ENCODE data around the gene MGRN1. TPM values are rescaled to one million over a fixed set of nuclear protein-coding genes. Genes with fewer than 3 reads are reported as not detected.
"Not testable (repeated sequence)": the region's sequence is repeated elsewhere in the genome, so short reads cannot be mapped to it uniquely, and the experiment has no call there.

The MGRN1 gene
- total RNA-seq, 1 donor from 2014 or later, result 21.6 TPM

GRCh38 chr16:4734730-4735535 lies 110.3 kb downstream of the MGRN1 start:
- DNase-seq, result peak; percentile 75

GRCh38 chr16:4736546-4736945 lies 111.9 kb downstream of the MGRN1 start:
- DNase-seq, result no peak

- no peak for DNase-seq
These were observed 112.9 kb downstream of the MGRN1 start for GRCh38 chr16:4737545-4737944.

GRCh38 chr16:4738370-4738769 lies 113.7 kb downstream of the MGRN1 start:
- DNase-seq, result not testable (repeated sequence)

Small RNA genes lying within 50 kb of the gene (small RNA-seq; reads per million reads assigned to genes)
- gene MIR6769A (ENCODE audit: low replicate concordance), result not detected
- gene RN7SL850P (ENCODE audit: low replicate concordance), result not detected

Other genes with a start within 250 kb of the MGRN1 start
- gene CORO7, start 208.2 kb upstream of the MGRN1 start, total RNA-seq, result 10.9 TPM
- gene DNAJA3, start 199.0 kb upstream of the MGRN1 start, total RNA-seq, result 31.3 TPM
- gene NMRAL1, start 150.2 kb upstream of the MGRN1 start, total RNA-seq, result 24.1 TPM
- 28.8 TPM for gene HMOX2, start 148.4 kb upstream of the MGRN1 start, total RNA-seq
- 6.6 TPM for gene CDIP1, start 86.1 kb upstream of the MGRN1 start, total RNA-seq
- gene C16orf96, start 68.5 kb upstream of the MGRN1 start, total RNA-seq, result 0.30 TPM
- gene UBALD1, start 9.9 kb upstream of the MGRN1 start, total RNA-seq, result 4.7 TPM
- gene NUDT16L1, start 68.7 kb downstream of the MGRN1 start, total RNA-seq, result 19.9 TPM
- gene ANKS3, start 109.4 kb downstream of the MGRN1 start, total RNA-seq, result 16.9 TPM
- gene DNAAF8, start 109.7 kb downstream of the MGRN1 start, total RNA-seq, result 0.59 TPM
- 5.5 TPM for gene ZNF500, start 142.3 kb downstream of the MGRN1 start, total RNA-seq
- not detected for gene SEPTIN12, start 163.5 kb downstream of the MGRN1 start, total RNA-seq
- 1.3 TPM for gene SMIM22, start 170.5 kb downstream of the MGRN1 start, total RNA-seq
- 5.3 TPM for gene ROGDI, start 177.8 kb downstream of the MGRN1 start, total RNA-seq
- 35.1 TPM for gene GLYR1, start 222.5 kb downstream of the MGRN1 start, total RNA-seq
- 23.5 TPM for gene UBN1, start 222.7 kb downstream of the MGRN1 start, total RNA-seq